ENCODE data around the gene C20orf202. TPM values are rescaled to one million over a fixed set of nuclear protein-coding genes. Genes with fewer than 3 reads are reported as not detected.

The C20orf202 gene
- total RNA-seq, 4 donors from 2014 or later, result 0.49 to 1.4 (median 0.52) TPM; not detected in 1

DNA sequence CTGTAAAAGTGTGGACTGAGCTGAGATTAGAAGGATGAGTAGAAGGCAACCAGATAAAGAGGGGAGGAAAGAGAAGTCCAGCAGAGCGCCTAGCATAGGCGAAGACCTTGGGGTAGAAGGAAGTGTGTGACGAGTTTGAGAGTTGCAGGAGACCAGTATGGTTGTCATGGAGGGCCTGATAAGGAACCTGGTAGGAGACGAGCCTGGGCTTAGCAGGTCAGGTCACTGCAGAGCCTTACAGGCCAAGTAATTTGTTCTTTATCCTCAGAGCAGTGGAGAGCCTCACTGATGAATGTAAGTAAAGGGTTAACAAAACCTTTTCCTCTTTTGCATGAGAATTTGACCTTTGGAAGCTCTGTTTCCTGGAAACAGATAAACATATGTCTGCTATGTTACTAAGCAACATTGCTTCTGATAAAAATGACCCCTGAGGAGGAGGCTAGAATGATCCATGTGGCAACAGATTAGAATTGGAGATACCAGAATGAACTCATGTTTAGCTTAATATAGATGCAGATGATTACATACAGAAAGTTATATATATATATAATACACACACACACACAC lies 15.6 kb upstream of the C20orf202 start:
- 75 to 82% methylated on average over 4 of the region's 4 CpGs for WGBS, 2 donors
- no peak overlapping the region for H3K4me3 ChIP-seq (ENCODE audit: low read depth, poor library complexity, severe bottlenecking)
- intact Hi-C loops (cut with DNase I; ENCODE audit: low total_unique reads), result loop anchor here (5.0 kb wide), 1 partner anchor 365 kb away; no protein-coding TSS in a partner anchor
- TF ChIP-seq POLR2A (IDR thresholded peaks at IDR 0.05), result no peak
- TF ChIP-seq, protein P1, sequence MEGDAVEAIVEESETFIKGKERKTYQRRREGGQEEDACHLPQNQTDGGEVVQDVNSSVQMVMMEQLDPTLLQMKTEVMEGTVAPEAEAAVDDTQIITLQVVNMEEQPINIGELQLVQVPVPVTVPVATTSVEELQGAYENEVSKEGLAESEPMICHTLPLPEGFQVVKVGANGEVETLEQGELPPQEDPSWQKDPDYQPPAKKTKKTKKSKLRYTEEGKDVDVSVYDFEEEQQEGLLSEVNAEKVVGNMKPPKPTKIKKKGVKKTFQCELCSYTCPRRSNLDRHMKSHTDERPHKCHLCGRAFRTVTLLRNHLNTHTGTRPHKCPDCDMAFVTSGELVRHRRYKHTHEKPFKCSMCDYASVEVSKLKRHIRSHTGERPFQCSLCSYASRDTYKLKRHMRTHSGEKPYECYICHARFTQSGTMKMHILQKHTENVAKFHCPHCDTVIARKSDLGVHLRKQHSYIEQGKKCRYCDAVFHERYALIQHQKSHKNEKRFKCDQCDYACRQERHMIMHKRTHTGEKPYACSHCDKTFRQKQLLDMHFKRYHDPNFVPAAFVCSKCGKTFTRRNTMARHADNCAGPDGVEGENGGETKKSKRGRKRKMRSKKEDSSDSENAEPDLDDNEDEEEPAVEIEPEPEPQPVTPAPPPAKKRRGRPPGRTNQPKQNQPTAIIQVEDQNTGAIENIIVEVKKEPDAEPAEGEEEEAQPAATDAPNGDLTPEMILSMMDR (IDR thresholded peaks at IDR 0.05), result no peak
- no peak for DNase-seq (ENCODE audit: low spot score in 2 of 2)

DNA sequence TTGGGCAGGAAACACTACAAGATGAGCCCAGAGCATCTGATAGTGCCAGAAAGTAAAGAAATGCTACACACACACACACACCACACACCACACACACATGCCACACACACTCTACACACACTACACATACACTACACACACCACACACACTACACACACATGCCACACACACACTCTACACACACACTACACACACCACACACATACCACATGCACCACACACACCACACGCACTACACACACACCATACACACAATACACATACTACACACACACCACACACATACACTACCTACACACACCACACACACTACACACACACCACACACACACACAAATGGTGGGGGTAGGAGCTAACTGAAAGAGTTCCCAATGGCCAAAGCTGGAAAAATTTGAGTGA lies 14.9 kb upstream of the C20orf202 start:
- WGBS, 2 donors, result 90 to 95% methylated on average over 1 of the region's 1 CpG
- DNase-seq (ENCODE audit: low spot score in 2 of 2), result no peak
- intact Hi-C loops (cut with DNase I; ENCODE audit: low total_unique reads), result loop anchor here (5.0 kb wide), 1 partner anchor 366 kb away; no protein-coding TSS in a partner anchor
- TF ChIP-seq, protein P1 (IDR thresholded peaks at IDR 0.05), result peak in 1 of 3 donors; percentile 48
- no peak for TF ChIP-seq POLR2A (IDR thresholded peaks at IDR 0.05)
- H3K4me3 ChIP-seq (ENCODE audit: low read depth, poor library complexity, severe bottlenecking), result no peak overlapping the region

DNA sequence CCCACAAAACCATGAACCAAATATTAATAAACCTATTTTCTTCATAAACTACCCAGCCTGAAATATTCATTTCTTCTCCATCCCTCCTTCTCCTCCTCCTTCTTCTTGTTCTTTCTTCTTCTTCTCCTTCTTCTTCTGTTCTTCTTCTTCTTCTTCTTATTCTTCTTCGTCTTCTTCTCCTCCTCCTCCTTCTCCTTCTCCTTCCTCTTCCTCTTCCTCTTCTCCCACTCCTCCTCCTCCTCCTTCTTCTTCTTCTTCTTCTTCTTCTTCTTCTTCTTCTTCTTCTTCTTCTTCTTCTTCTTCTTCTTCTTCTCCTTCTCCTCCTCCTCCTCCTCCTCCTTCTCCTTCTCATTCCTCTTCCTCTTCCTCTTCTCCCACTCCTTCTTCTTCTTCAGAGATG lies 13.4 kb upstream of the C20orf202 start:
- H3K4me3 ChIP-seq (ENCODE audit: low read depth, poor library complexity, severe bottlenecking), result no peak overlapping the region
- DNase-seq (ENCODE audit: low spot score in 2 of 2), result no peak
- TF ChIP-seq, protein P1 (IDR thresholded peaks at IDR 0.05), result no peak
- TF ChIP-seq POLR2A (IDR thresholded peaks at IDR 0.05), result no peak
- 74 to 85% methylated on average over 1 of the region's 1 CpG for WGBS, 2 donors
- intact Hi-C loops (cut with DNase I; ENCODE audit: low total_unique reads), result loop anchor here (5.0 kb wide), 1 partner anchor 368 kb away; no protein-coding TSS in a partner anchor

DNA sequence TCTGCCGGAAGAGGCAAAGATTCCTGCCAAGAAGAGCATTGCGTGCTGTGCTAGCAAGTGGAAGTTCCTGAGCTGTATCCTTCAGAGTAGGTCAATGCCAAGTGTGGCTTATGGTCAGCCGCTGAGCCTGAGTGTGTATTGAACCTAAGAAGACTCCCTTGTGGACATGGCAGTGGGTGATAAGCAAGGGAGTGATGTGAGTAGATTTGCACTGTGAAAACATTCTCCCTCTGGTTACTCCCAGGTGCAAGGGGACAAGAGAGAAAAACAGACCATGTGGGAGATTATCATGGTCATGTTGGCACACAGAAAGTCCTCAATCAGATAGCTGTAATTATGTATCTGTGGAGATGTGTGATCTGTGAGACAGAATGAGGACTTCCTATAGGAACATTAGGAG lies 12.4 kb upstream of the C20orf202 start:
- no peak for DNase-seq (ENCODE audit: low spot score in 2 of 2)
- WGBS, 2 donors, result 88 to 89% methylated on average over 3 of the region's 3 CpGs
- no peak overlapping the region for H3K4me3 ChIP-seq (ENCODE audit: low read depth, poor library complexity, severe bottlenecking)
- intact Hi-C loops (cut with DNase I; ENCODE audit: low total_unique reads), result no loop called here
- TF ChIP-seq, protein P1 (IDR thresholded peaks at IDR 0.05), result no peak
- TF ChIP-seq POLR2A (IDR thresholded peaks at IDR 0.05), result no peak

DNA sequence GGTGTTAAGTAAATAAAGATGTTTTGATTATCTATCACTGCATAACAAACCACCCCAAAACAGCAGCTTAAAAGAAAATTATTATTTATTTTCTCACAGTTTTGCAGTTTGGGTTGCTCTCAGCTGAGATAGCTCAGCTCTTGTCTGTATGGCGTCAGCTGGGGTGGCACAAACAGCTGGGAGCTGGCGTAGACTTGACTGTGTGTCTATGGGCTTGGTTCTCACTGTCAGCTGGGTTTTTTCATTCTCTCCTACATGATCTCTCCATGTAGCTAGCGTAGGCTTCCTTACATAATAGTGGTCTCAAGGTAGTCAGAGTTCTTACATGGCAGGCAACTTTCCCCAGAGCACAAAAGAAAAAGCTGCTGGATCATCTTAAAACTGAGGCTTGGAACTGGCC lies 12.0 kb upstream of the C20orf202 start:
- TF ChIP-seq, protein P1 (IDR thresholded peaks at IDR 0.05), result no peak
- no peak for TF ChIP-seq POLR2A (IDR thresholded peaks at IDR 0.05)
- no peak for DNase-seq (ENCODE audit: low spot score in 2 of 2)
- H3K4me3 ChIP-seq (ENCODE audit: low read depth, poor library complexity, severe bottlenecking), result no peak overlapping the region
- intact Hi-C loops (cut with DNase I; ENCODE audit: low total_unique reads), result no loop called here
- WGBS, 2 donors, result 85 to 87% methylated on average over 3 of the region's 3 CpGs

DNA sequence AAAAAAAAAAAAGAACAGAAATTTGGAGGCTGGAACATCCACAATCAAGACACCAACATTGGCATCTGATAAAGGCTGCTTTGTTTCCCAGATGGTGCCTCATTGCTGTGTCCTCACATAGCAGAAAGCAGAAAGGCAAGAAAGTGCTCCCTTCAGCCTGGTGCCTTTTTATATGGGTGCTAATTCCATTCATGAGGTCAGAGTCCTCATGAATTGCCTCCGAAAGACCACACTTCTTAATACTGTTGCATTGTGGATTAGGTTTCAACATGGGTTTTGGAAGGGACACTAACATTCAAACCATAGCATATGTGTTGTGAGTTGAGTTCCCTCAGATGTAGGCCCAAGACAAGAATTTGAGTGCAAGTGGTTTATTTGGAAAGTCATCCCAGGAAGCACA lies 8.0 kb upstream of the C20orf202 start:
- TF ChIP-seq POLR2A (IDR thresholded peaks at IDR 0.05), result no peak
- TF ChIP-seq, protein P1 (IDR thresholded peaks at IDR 0.05), result no peak
- DNase-seq (ENCODE audit: low spot score in 2 of 2), result peak in 1 of 2 donors; percentile 3
- intact Hi-C loops (cut with DNase I; ENCODE audit: low total_unique reads), result no loop called here
- H3K4me3 ChIP-seq (ENCODE audit: low read depth, poor library complexity, severe bottlenecking), result no peak overlapping the region
- WGBS, 2 donors, result 84 to 94% methylated on average over 1 of the region's 1 CpG

Data from lower leg skin (tissue), 4 donors.